Thyroid gland (tissue), 4 donors: Measurements from ENCODE around the gene HPD.

Experiments
- POLR2A ChIP-seq, 2 donors: fragments of 450-650 bp; IDR thresholded peaks; one replicate each; pipeline ENCODE4 v1.6.1; 2017; ENCODE audit warnings: antibody characterized with exemption in 2 of 2, mild to moderate bottlenecking in 2 of 2, moderate library complexity in 1 of 2
- TF ChIP-seq, protein P1 (sequence below), 6 experiments: fragments of 200-600 bp in 3 of 6; fragments of 450-650 bp in 3 of 6; sonication (generic) in 3 of 6; IDR thresholded peaks; one replicate each; pipeline ENCODE4 v1.5.1; 2016 to 2019; ENCODE audit warnings: antibody characterized with exemption in 6 of 6, mild to moderate bottlenecking in 2 of 6, inconsistent platforms in 1 of 6, moderate library complexity in 1 of 6

GRCh38 chr12:121860257-121860656, 1.6 kb upstream of the HPD start:
- TF ChIP-seq, protein P1, sequence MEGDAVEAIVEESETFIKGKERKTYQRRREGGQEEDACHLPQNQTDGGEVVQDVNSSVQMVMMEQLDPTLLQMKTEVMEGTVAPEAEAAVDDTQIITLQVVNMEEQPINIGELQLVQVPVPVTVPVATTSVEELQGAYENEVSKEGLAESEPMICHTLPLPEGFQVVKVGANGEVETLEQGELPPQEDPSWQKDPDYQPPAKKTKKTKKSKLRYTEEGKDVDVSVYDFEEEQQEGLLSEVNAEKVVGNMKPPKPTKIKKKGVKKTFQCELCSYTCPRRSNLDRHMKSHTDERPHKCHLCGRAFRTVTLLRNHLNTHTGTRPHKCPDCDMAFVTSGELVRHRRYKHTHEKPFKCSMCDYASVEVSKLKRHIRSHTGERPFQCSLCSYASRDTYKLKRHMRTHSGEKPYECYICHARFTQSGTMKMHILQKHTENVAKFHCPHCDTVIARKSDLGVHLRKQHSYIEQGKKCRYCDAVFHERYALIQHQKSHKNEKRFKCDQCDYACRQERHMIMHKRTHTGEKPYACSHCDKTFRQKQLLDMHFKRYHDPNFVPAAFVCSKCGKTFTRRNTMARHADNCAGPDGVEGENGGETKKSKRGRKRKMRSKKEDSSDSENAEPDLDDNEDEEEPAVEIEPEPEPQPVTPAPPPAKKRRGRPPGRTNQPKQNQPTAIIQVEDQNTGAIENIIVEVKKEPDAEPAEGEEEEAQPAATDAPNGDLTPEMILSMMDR (IDR thresholded peaks at IDR 0.05), result no peak
- TF ChIP-seq POLR2A (IDR thresholded peaks at IDR 0.05), result no peak
